AG09309 (cell line): ENCODE data around the gene ERC1.
A peak's percentile ranks its signal among the peaks of the same experiment; 100 is the strongest.

Experiments used
- DNase-seq: peaks from one replicate; pipeline ENCODE4 v3.0.0-alpha.2; 2010; ENCODE audit warnings: low read depth
- H3K4me3 ChIP-seq: 2 replicates; pipeline ENCODE4 v1.5.1; 2011; ENCODE audit warnings: mild to moderate bottlenecking, low read depth, low read length, moderate library complexity; ENCODE audit not compliant: control insufficient read depth
- TF ChIP-seq, protein P1 (sequence below): IDR thresholded peaks from 2 replicates; pipeline ENCODE4 v1.5.1; 2011; ENCODE audit warnings: mild to moderate bottlenecking, low read depth, low read length, inconsistent platforms; ENCODE audit not compliant: insufficient read depth, control insufficient read depth; ENCODE audit errors: missing control alignments

The ERC1 gene

GRCh38 chr12:1343422-1343821 is 352.4 kb downstream of the ERC1 start:
- no peak for DNase-seq
- TF ChIP-seq, protein P1, sequence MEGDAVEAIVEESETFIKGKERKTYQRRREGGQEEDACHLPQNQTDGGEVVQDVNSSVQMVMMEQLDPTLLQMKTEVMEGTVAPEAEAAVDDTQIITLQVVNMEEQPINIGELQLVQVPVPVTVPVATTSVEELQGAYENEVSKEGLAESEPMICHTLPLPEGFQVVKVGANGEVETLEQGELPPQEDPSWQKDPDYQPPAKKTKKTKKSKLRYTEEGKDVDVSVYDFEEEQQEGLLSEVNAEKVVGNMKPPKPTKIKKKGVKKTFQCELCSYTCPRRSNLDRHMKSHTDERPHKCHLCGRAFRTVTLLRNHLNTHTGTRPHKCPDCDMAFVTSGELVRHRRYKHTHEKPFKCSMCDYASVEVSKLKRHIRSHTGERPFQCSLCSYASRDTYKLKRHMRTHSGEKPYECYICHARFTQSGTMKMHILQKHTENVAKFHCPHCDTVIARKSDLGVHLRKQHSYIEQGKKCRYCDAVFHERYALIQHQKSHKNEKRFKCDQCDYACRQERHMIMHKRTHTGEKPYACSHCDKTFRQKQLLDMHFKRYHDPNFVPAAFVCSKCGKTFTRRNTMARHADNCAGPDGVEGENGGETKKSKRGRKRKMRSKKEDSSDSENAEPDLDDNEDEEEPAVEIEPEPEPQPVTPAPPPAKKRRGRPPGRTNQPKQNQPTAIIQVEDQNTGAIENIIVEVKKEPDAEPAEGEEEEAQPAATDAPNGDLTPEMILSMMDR, result no peak
- no peak overlapping the region for H3K4me3 ChIP-seq

DNA sequence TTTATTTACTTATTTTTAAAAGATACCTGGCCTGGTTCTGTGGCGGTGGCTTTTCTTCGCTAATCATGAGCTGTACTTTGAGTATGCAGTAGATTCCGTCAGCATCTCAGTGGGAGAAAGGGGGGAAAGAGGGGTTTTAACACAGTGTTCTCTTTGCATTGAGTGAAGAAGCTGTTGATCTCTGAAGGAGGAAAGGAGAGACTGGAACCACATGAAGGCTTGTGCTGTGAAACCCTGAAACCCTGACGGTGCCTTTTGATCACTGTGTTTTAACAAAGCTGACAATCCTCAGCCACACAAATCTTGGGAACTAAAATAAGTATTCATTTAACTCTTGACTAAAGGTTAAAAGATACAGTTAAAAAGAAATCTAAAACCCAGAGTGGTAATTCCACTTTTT is 353.2 kb downstream of the ERC1 start:
- TF ChIP-seq, protein P1, result no peak
- no peak for DNase-seq
- H3K4me3 ChIP-seq, result no peak overlapping the region

- H3K4me3 ChIP-seq, result no peak overlapping the region
- TF ChIP-seq, protein P1, result no peak
- DNase-seq, result peak; percentile 61
These were observed 355.1 kb downstream of the ERC1 start for GRCh38 chr12:1346126-1346525.

GRCh38 chr12:1347294-1347693 is 356.3 kb downstream of the ERC1 start:
- no peak overlapping the region for H3K4me3 ChIP-seq
- TF ChIP-seq, protein P1, result no peak
- no peak for DNase-seq

DNA sequence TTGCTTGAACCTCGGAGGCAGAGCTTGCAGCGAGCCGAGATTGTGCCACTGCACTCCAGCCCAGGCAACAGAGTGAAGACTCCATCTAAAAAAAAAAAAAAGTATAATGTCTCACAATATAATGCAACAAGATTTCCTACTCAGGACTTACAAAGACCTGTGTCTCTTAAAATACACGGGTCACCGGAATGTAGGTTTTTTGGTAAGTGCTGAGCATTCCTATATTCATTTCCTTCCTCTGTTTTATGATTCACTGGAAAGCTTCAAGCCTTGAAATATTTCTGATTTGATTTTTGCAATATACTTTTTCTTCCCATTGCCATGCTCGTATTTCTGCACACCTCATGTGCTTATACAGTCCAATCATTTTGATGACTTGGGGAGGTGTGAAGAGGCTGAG is 357.6 kb downstream of the ERC1 start:
- TF ChIP-seq, protein P1, result no peak
- DNase-seq, result no peak
- no peak overlapping the region for H3K4me3 ChIP-seq

- TF ChIP-seq, protein P1, result no peak
- peak; percentile 71 for DNase-seq
- no peak overlapping the region for H3K4me3 ChIP-seq
These were observed 359.3 kb downstream of the ERC1 start for GRCh38 chr12:1350055-1350933.
